Activated T-cell treated with anti-CD3 and anti-CD28 coated beads for 1 hour (primary cell): ENCODE results near the gene IKBIP.
"Not testable (repeated sequence)": the region's sequence is repeated elsewhere in the genome, so short reads cannot be mapped to it uniquely, and the experiment has no call there.

Experiments
- DNase-seq: peaks from one replicate; pipeline ENCODE4 v3.0.0-alpha.2; 2020; ENCODE audit warnings: low read depth

Gene IKBIP

DNA sequence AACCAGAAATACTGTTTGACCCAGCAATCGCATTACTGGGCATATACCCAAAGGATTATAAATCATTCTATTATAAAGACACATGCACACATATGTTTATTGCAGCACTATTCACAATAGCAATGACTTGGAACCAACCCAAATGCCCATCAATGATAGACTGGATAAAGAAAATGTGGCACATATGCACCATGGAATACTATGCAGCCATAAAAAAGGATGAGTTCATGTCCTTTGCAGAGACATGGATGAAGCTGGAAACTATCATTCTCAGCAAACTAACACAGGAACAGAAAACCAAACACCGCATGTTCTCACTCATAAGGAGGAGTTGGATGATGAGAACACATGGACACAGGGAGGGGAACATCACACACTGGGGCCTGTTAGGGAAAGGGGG, 67.8 kb downstream of the IKBIP start:
- not testable (repeated sequence) for DNase-seq

DNA sequence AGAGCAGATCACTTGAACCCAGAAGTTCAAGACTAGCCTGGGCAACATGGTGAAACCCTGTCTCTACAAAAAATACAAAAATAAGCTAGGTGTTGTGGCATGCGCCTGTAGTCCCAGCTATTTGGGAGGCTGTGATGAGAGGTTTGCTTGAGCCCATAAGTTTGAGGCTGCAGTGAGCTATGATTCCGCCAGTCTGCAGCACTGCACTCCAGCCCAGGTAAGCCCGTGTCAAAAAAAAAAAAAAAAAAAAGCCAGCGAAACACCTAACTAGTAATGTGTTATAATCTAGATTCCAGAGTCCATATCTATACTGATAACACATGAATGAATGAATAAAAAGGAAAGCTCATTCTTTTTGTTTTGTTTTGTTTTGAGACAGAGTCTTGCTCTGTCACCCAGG, 69.6 kb downstream of the IKBIP start:
- DNase-seq: no peak
